Measurements from ENCODE around the gene CTR9. TPM values are rescaled to one million over a fixed set of nuclear protein-coding genes. Genes with fewer than 3 reads are reported as not detected.

The CTR9 gene
- total RNA-seq, 2 donors from 2014 or later = 15.0 to 20.1 TPM

DNA sequence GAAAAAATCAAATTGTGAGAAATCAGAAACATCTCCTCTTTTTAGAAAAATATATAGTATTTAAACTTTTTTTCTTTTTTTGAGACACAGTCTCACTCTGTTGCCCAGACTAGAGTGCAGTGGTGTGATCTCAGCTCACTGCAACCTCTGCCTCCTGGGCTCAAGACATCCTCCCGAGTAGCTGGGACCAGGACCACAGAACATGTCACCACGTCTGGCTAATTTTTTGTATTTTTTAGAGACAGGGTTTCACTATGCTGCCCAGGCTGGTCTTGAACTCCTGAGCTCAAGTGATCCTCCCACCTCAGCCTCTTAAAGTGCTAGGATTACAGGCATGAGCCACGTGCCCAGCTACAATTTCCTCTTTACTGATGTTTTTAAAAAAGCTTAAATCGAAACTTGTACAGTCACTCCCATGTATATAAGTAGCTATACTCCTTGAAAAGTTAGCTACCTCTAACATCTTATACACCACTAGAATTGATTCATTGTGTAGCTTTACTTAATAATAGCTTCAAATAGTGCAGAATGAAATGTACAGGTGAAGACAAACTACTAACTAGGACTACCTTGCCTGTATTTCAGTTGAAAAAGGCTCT lies 47.4 kb downstream of the CTR9 start:
- DNase-seq (ENCODE audit: low spot score) (no peak), ATAC-seq (ENCODE audit: insufficient number of reproducible peaks, low FRiP score, low read depth) (no peak)
- Histone ChIP-seq H3K27me3 (replicated peaks; ENCODE audit: insufficient read depth) (no peaks in the 10 kb centered on the region), H3K4me1 (ENCODE audit: control insufficient read depth in 1 of 2, low read depth in 2 of 2) (peaks cover 0 to 11% of the 10 kb centered on the region in 2 donors), H3K27ac (no peak overlapping the region), H3K9me3 (no peaks in the 10 kb centered on the region), H3K36me3 (peaks cover 67% of the 10 kb centered on the region), H3K4me3 (no peak overlapping the region)
- TF ChIP-seq, protein P1, sequence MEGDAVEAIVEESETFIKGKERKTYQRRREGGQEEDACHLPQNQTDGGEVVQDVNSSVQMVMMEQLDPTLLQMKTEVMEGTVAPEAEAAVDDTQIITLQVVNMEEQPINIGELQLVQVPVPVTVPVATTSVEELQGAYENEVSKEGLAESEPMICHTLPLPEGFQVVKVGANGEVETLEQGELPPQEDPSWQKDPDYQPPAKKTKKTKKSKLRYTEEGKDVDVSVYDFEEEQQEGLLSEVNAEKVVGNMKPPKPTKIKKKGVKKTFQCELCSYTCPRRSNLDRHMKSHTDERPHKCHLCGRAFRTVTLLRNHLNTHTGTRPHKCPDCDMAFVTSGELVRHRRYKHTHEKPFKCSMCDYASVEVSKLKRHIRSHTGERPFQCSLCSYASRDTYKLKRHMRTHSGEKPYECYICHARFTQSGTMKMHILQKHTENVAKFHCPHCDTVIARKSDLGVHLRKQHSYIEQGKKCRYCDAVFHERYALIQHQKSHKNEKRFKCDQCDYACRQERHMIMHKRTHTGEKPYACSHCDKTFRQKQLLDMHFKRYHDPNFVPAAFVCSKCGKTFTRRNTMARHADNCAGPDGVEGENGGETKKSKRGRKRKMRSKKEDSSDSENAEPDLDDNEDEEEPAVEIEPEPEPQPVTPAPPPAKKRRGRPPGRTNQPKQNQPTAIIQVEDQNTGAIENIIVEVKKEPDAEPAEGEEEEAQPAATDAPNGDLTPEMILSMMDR (IDR thresholded peaks at IDR 0.05) = no peak

GRCh38 chr11:10800292-10800691 lies 49.2 kb downstream of the CTR9 start:
- no peaks in the 10 kb centered on the region for H3K27me3 ChIP-seq (replicated peaks; ENCODE audit: insufficient read depth)
- H3K4me1 ChIP-seq (ENCODE audit: control insufficient read depth in 1 of 2, low read depth in 2 of 2) = peaks cover 4 to 27% of the 10 kb centered on the region in 2 donors
- no peak for ATAC-seq (ENCODE audit: insufficient number of reproducible peaks, low FRiP score, low read depth)
- no peak overlapping the region for H3K4me3 ChIP-seq
- no peak for DNase-seq (ENCODE audit: low spot score)
- TF ChIP-seq, protein P1 (IDR thresholded peaks at IDR 0.05) = no peak
- H3K27ac ChIP-seq = no peak overlapping the region
- peaks cover 86% of the 10 kb centered on the region for H3K36me3 ChIP-seq
- H3K9me3 ChIP-seq = no peaks in the 10 kb centered on the region

DNA sequence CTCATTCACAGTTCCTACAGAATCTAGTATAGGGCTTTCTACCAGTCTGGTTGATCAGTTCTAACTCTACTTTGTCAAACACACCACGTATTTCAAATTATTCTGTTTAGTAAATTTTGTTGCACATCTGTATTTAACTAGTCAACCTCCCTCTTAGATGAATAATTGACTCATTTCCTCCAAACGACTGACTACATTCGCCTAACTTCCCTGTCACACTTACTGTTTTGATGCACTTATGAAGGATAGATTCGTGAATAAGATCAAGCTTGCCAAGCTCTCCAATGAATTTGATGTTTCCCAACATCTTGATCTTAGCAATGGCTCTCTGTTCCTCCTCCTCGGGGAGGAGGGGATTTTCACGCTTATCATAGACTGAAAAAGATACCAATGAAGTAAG lies 52.6 kb downstream of the CTR9 start:
- Histone ChIP-seq H3K36me3 (peaks cover 77% of the 10 kb centered on the region), H3K27me3 (replicated peaks; ENCODE audit: insufficient read depth) (no peaks in the 10 kb centered on the region), H3K4me3 (no peak overlapping the region), H3K27ac (no peak overlapping the region), H3K4me1 (ENCODE audit: control insufficient read depth in 1 of 2, low read depth in 2 of 2) (peaks cover 20 to 47% of the 10 kb centered on the region in 2 donors), H3K9me3 (no peaks in the 10 kb centered on the region)
- no peak for ATAC-seq (ENCODE audit: insufficient number of reproducible peaks, low FRiP score, low read depth)
- TF ChIP-seq, protein P1 (IDR thresholded peaks at IDR 0.05) = no peak
- DNase-seq (ENCODE audit: low spot score) = no peak

GRCh38 chr11:10805741-10806140 lies 54.7 kb downstream of the CTR9 start:
- Histone ChIP-seq H3K36me3 (peaks cover 58% of the 10 kb centered on the region), H3K27ac (no peak overlapping the region), H3K9me3 (no peaks in the 10 kb centered on the region), H3K4me1 (ENCODE audit: control insufficient read depth in 1 of 2, low read depth in 2 of 2) (peaks cover 20 to 50% of the 10 kb centered on the region in 2 donors), H3K4me3 (peak overlapping the region; percentile 7), H3K27me3 (replicated peaks; ENCODE audit: insufficient read depth) (no peaks in the 10 kb centered on the region)
- no peak for DNase-seq (ENCODE audit: low spot score)
- TF ChIP-seq, protein P1 (IDR thresholded peaks at IDR 0.05) = no peak
- no peak for ATAC-seq (ENCODE audit: insufficient number of reproducible peaks, low FRiP score, low read depth)

GRCh38 chr11:10806206-10806605 lies 55.2 kb downstream of the CTR9 start:
- ATAC-seq (ENCODE audit: insufficient number of reproducible peaks, low FRiP score, low read depth) (no peak), DNase-seq (ENCODE audit: low spot score) (no peak)
- TF ChIP-seq, protein P1 (IDR thresholded peaks at IDR 0.05) = no peak
- Histone ChIP-seq H3K27ac (no peak overlapping the region), H3K4me1 (ENCODE audit: control insufficient read depth in 1 of 2, low read depth in 2 of 2) (peaks cover 20 to 48% of the 10 kb centered on the region in 2 donors), H3K36me3 (peaks cover 55% of the 10 kb centered on the region), H3K27me3 (replicated peaks; ENCODE audit: insufficient read depth) (no peaks in the 10 kb centered on the region), H3K4me3 (peak overlapping the region; percentile 95), H3K9me3 (no peaks in the 10 kb centered on the region)

All from thoracic aorta (tissue), 2 donors.